CD8-positive, alpha-beta memory T cell (primary cell): ENCODE measurements around the gene TMEM169. TPM values are rescaled to one million over a fixed set of nuclear protein-coding genes. Genes with fewer than 3 reads are reported as not detected.

Experiments
- CTCF ChIA-PET: fragments of 350-600 bp; sonication (Branson Sonifier 250); formaldehyde crosslinking; loops from one replicate; lab custom pipeline; 2021; ENCODE audit warnings: antibody characterized with exemption; lab: Charles Lee
- POLR2A ChIA-PET: fragments of 350-600 bp; sonication (Branson Sonifier 250); formaldehyde crosslinking; loops from one replicate; lab custom pipeline; 2021; ENCODE audit warnings: antibody characterized with exemption; lab: Charles Lee
- DNase-seq, 5 donors: peaks; one replicate each; pipeline versions ENCODE4 v3.0.0 to v3.0.0-alpha.2; 2020 to 2022; ENCODE audit warnings: mixed read lengths in 1 of 5
- H3K27ac ChIP-seq: one replicate; pipeline ENCODE4 v1.7.0; 2013; ENCODE audit warnings: low read depth, mild to moderate bottlenecking, low read length, moderate library complexity
- H3K27me3 ChIP-seq: 2 replicates; pipeline ENCODE4 v1.7.0; 2013; ENCODE audit warnings: low read length, mild to moderate bottlenecking; ENCODE audit not compliant: insufficient read depth, poor library complexity, severe bottlenecking
- H3K36me3 ChIP-seq: 2 replicates; pipeline ENCODE4 v1.7.0; 2013; ENCODE audit warnings: mild to moderate bottlenecking, low read length, moderate library complexity; ENCODE audit not compliant: insufficient read depth
- H3K4me1 ChIP-seq: 2 replicates; pipeline ENCODE4 v1.7.0; 2013; ENCODE audit warnings: mild to moderate bottlenecking, low read length, moderate library complexity; ENCODE audit not compliant: insufficient read depth
- H3K4me3 ChIP-seq: 2 replicates; pipeline ENCODE4 v1.7.0; 2013; ENCODE audit warnings: mild to moderate bottlenecking, low read length
- H3K9me3 ChIP-seq: 2 replicates; pipeline ENCODE4 v1.7.0; 2013; ENCODE audit warnings: mild to moderate bottlenecking, low read length
- H3K27ac Mint-ChIP-seq, 8 donors: one replicate each; pipeline ENCODE4 v1.8.0; 2020 to 2021; ENCODE audit warnings: mixed read lengths in 8 of 8, mild to moderate bottlenecking in 6 of 8, inconsistent platforms in 3 of 8, moderate library complexity in 3 of 8
- H3K27me3 Mint-ChIP-seq, 2 donors: one replicate each; pipeline ENCODE4 v1.8.0; 2020 to 2021; ENCODE audit warnings: mixed read lengths in 2 of 2, mild to moderate bottlenecking in 1 of 2, moderate library complexity in 1 of 2
- H3K36me3 Mint-ChIP-seq, 3 donors: one replicate each; pipeline ENCODE4 v1.8.0; 2020 to 2021; ENCODE audit warnings: mixed read lengths in 3 of 3, inconsistent platforms in 1 of 3, mild to moderate bottlenecking in 1 of 3
- H3K4me1 Mint-ChIP-seq, 3 donors: one replicate each; pipeline ENCODE4 v1.8.0; 2020 to 2021; ENCODE audit warnings: mixed read lengths in 3 of 3, inconsistent platforms in 1 of 3, mild to moderate bottlenecking in 1 of 3
- H3K4me3 Mint-ChIP-seq, 7 donors: one replicate each; pipeline ENCODE4 v1.8.0; 2020 to 2021; ENCODE audit warnings: mixed read lengths in 7 of 7, mild to moderate bottlenecking in 6 of 7, moderate library complexity in 4 of 7, inconsistent platforms in 2 of 7
- H3K9me3 Mint-ChIP-seq, 5 donors: one replicate each; pipeline ENCODE4 v1.8.0; 2020 to 2022; ENCODE audit warnings: mixed read lengths in 5 of 5, mild to moderate bottlenecking in 3 of 5, moderate library complexity in 2 of 5, inconsistent platforms in 1 of 5
- polyA plus RNA-seq: library from polyadenylated mRNA; unstranded; fragments of 300-500 nt; fragmentation: Illumina TruSeq; gene quantifications from one replicate; pipeline ENCODE4 v1.2.3, GENCODE V29; 2021
- total RNA-seq, 2 experiments: library from RNA; stranded (reverse); gene quantifications; one replicate each; pipeline ENCODE4 v1.2.3, GENCODE V29; 2021

Gene TMEM169
- total and polyA plus RNA-seq, 3 experiments from 2014 or later, result 0.63 to 1.1 (median 0.73) TPM

DNA sequence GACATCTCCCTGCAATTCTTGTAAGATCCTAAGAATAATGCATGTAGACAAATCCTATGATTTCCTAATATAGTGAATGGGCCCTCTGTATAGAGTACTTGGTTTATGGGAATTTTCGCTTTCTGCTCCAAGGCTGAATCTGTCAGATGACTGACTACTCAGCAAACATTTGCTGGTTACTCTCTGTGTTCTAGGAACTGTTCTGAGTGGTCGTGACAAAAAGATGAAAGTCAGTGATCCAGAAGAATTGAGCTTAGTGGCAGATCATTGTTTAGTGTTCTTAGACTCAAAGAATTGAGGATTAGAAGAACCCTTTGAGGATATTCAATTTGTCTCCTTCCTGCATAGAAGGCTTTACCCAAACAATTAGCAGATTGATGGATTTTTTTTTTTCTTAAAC lies 37.4 kb downstream of the TMEM169 start:
- H3K4me1 Mint-ChIP-seq, result peaks cover 63 to 80% (median 74%) of the 10 kb centered on the region in 3 donors
- DNase-seq, result no peak
- ChIA-PET POLR2A (no interaction called here), CTCF (interaction anchor here (1.1 to 1.5 kb wide), 2 partner anchors 37 to 84 kb away, joined by 3 read pairs; partner anchors contain the start of genes PECR and TMEM169)
- Histone ChIP-seq H3K9me3 (no peaks in the 10 kb centered on the region), H3K27me3 (no peaks in the 10 kb centered on the region), H3K27ac (no peak overlapping the region), H3K4me3 (no peak overlapping the region), H3K4me1 (peaks cover 74% of the 10 kb centered on the region), H3K36me3 (peaks cover 68% of the 10 kb centered on the region)
- peaks cover 0 to 1% of the 10 kb centered on the region in 2 donors for H3K27me3 Mint-ChIP-seq
- peaks cover 11 to 92% (median 37%) of the 10 kb centered on the region in 3 donors for H3K36me3 Mint-ChIP-seq
- peaks cover 0 to 2% (median 0%) of the 10 kb centered on the region in 5 donors for H3K9me3 Mint-ChIP-seq
- peak overlapping the region in 5 of 8 donors; percentile 1 to 76 (median 51) for H3K27ac Mint-ChIP-seq
- no peak overlapping the region for H3K4me3 Mint-ChIP-seq

DNA sequence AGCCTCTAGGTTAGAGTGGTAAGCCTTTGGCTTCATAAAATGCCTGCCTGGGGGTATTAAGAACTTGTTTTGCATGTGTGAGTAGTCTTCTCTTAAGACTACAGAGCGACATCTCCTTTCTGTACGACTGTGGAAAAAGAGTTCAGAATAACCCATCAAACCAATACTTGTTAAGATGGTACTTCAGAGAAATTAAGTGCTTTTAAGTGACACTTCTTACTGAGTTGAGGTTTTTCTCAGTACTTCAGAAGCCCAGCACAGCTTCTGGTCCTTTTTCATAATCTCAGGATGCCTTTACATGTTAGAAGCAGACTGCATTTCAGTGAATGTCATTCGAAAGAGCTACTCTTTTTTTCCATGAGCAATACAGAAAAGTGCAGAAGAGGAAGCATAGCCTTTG lies 38.3 kb downstream of the TMEM169 start:
- H3K27ac ChIP-seq, result no peak overlapping the region
- Mint-ChIP-seq H3K4me1 (peaks cover 60 to 79% (median 71%) of the 10 kb centered on the region in 3 donors), H3K36me3 (peaks cover 6 to 92% (median 38%) of the 10 kb centered on the region in 3 donors), H3K9me3 (no peaks in the 10 kb centered on the region), H3K27me3 (no peaks in the 10 kb centered on the region), H3K4me3 (no peak overlapping the region), H3K27ac (peak overlapping the region in 4 of 8 donors; percentile 5 to 64 (median 56))
- H3K4me3 ChIP-seq, result no peak overlapping the region
- peaks cover 69% of the 10 kb centered on the region for H3K4me1 ChIP-seq
- H3K27me3 ChIP-seq, result no peaks in the 10 kb centered on the region
- no peaks in the 10 kb centered on the region for H3K9me3 ChIP-seq
- CTCF ChIA-PET, result interaction anchor here (1.1 to 1.7 kb wide), 3 partner anchors 38 to 97 kb away, joined by 3 to 4 read pairs (median 3); partner anchors contain the start of genes PECR and TMEM169
- H3K36me3 ChIP-seq, result peaks cover 69% of the 10 kb centered on the region
- POLR2A ChIA-PET, result no interaction called here
- peak in 1 of 5 donors; percentile 51 for DNase-seq

DNA sequence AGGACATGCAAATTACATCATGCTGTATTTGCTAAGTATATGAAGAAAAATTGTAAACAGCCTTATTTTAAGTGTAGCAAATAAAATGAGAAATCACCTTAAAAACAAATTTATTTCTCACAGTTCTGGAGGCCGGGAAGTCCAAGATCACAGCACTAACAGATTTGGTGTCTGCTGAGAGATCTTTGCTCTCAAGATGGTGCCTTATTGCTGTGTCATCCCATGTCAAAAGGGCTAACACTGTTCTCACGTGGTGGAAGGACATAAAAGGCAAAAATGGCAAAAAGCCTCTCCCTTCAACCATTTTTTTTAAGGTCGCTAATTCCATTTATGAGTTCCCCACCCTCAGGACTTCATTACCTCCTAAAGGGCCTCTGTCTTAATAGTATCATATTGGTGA lies 39.5 kb downstream of the TMEM169 start:
- H3K4me3 Mint-ChIP-seq, result no peak overlapping the region
- H3K27me3 Mint-ChIP-seq, result no peaks in the 10 kb centered on the region
- H3K4me1 Mint-ChIP-seq, result peaks cover 56 to 77% (median 69%) of the 10 kb centered on the region in 3 donors
- peaks cover 56% of the 10 kb centered on the region for H3K4me1 ChIP-seq
- H3K36me3 ChIP-seq, result peaks cover 76% of the 10 kb centered on the region
- no peaks in the 10 kb centered on the region for H3K9me3 ChIP-seq
- no peaks in the 10 kb centered on the region for H3K27me3 ChIP-seq
- ChIA-PET CTCF (interaction anchor here (1.4 to 1.7 kb wide), 2 partner anchors 11 to 98 kb away, joined by 3 to 4 read pairs; no protein-coding TSS in a partner anchor), POLR2A (interaction anchor here (0.5 kb wide), 1 partner anchor 10 kb away, joined by 3 read pairs; no protein-coding TSS in a partner anchor)
- H3K27ac ChIP-seq, result no peak overlapping the region
- no peaks in the 10 kb centered on the region for H3K9me3 Mint-ChIP-seq
- no peak overlapping the region for H3K4me3 ChIP-seq
- peak overlapping the region in 2 of 8 donors; percentile 14 to 40 for H3K27ac Mint-ChIP-seq
- H3K36me3 Mint-ChIP-seq, result peaks cover 6 to 98% (median 39%) of the 10 kb centered on the region in 3 donors
- DNase-seq, result no peak

DNA sequence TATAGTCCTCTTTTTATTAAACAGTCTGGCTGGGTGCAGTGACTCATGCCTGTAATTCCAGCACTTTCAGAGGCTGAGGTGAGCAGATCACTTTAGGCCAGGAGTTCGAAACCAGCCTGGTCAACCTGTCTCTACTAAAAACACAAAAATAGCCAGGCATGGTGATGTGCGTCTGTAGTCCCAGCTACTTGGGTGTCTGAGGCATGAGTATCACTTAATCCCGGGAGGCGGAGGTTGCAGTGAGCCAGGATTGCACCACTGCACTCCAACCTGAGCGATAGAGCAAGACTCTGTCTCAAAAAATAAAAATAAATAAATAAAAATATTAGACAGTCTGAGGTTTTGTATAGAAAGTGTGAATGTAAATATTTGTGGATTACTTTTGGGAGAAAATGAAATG lies 45.2 kb downstream of the TMEM169 start:
- Histone ChIP-seq H3K36me3 (peaks cover 66% of the 10 kb centered on the region), H3K9me3 (no peaks in the 10 kb centered on the region), H3K4me3 (no peak overlapping the region), H3K27ac (no peak overlapping the region), H3K4me1 (peaks cover 23% of the 10 kb centered on the region), H3K27me3 (no peaks in the 10 kb centered on the region)
- peak overlapping the region in 4 of 8 donors; percentile 62 to 85 (median 78) for H3K27ac Mint-ChIP-seq
- H3K4me3 Mint-ChIP-seq, result no peak overlapping the region
- DNase-seq, result no peak
- CTCF ChIA-PET, result interaction anchor here (1.4 kb wide), 1 partner anchor 93 kb away, joined by 3 read pairs; no protein-coding TSS in a partner anchor
- peaks cover 50 to 76% (median 63%) of the 10 kb centered on the region in 3 donors for H3K4me1 Mint-ChIP-seq
- POLR2A ChIA-PET, result no interaction called here
- H3K27me3 Mint-ChIP-seq, result no peaks in the 10 kb centered on the region
- H3K9me3 Mint-ChIP-seq, result no peaks in the 10 kb centered on the region
- H3K36me3 Mint-ChIP-seq, result peaks cover under 1 to 92% (median 23%) of the 10 kb centered on the region in 3 donors

DNA sequence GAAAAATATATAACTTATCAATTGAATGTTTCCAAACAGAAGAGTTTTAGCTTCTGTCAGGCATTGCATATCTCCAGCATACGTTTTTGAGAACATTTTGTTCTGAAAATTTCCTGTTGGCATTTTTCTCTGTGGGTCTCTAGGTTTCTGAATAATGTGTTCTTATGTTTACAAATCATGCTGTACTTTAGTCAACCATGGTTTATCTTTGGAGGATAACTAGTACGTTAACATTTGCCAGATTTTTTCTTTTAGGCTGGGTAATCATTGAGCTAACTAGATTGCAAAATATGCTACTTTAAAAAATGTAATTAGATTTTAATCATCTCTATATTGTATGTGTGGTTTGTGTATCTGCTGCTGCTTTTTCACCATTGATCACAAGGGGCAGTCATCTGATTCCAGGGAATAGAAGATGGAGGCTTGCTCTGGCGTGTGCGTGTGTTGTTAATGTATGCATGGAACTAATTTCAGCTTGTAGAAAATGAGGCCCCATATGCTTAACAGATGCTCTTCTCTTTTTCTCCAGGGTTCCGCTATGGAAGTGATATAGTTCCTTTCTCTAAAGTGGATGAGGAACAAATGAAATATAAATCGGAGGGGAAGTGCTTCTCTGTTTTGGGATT lies 48.7 kb downstream of the TMEM169 start:
- Mint-ChIP-seq H3K4me1 (peaks cover 46 to 82% (median 69%) of the 10 kb centered on the region in 3 donors), H3K27ac (peak overlapping the region in 4 of 8 donors; percentile 17 to 50 (median 34)), H3K27me3 (no peaks in the 10 kb centered on the region), H3K36me3 (peaks cover 17 to 91% (median 44%) of the 10 kb centered on the region in 3 donors), H3K4me3 (no peak overlapping the region), H3K9me3 (no peaks in the 10 kb centered on the region)
- CTCF ChIA-PET, result interaction anchor here (1.0 to 2.1 kb wide), 2 partner anchors 13 to 98 kb away, joined by 3 to 5 read pairs; no protein-coding TSS in a partner anchor
- no peak for DNase-seq
- no peak overlapping the region for H3K27ac ChIP-seq
- POLR2A ChIA-PET, result no interaction called here
- H3K36me3 ChIP-seq, result peaks cover 71% of the 10 kb centered on the region
- no peaks in the 10 kb centered on the region for H3K27me3 ChIP-seq
- peaks cover 28% of the 10 kb centered on the region for H3K4me1 ChIP-seq
- no peak overlapping the region for H3K4me3 ChIP-seq
- no peaks in the 10 kb centered on the region for H3K9me3 ChIP-seq

DNA sequence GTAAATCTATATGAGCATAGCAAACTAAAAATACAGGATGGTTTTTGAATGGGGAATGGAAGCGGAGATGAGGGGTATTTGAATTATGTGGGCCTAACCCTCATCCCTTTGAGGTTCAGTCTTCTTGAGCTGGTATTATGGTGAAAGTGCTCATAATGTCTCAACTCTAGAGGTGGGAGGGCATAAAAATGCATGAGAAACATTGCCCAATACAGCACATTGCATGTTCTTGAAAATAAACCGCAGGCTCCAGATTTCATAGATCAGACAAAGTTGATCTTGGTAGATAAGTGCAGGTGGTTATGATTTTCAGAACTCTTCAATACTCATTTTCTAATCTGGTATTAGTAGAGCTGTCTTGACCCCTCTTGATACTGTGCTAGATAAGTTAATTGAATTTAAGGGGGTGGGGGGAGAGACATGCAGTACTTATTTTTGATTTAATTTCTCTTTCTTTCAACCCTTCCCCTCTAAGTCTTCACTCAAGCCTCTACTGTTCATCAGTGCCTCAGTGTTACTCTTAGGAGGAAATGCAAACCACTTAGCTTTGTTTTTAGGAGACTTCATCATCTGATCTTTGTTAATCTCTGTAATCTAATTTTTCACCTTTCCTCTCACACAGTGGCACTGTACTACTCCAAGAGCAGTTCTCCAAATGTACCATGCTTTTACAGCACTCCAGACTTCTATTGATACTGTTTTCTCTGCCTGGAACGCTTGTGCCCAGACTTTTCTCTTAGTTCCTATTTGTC lies 49.6 kb downstream of the TMEM169 start:
- H3K4me1 ChIP-seq, result peaks cover 28% of the 10 kb centered on the region
- no peak overlapping the region for H3K27ac ChIP-seq
- H3K36me3 ChIP-seq, result peaks cover 69% of the 10 kb centered on the region
- Mint-ChIP-seq H3K9me3 (no peaks in the 10 kb centered on the region), H3K27ac (peak overlapping the region in 3 of 8 donors; percentile 18 to 77 (median 23)), H3K36me3 (peaks cover 21 to 90% (median 46%) of the 10 kb centered on the region in 3 donors), H3K4me3 (no peak overlapping the region), H3K4me1 (peaks cover 44 to 74% (median 63%) of the 10 kb centered on the region in 3 donors), H3K27me3 (no peaks in the 10 kb centered on the region)
- H3K27me3 ChIP-seq, result no peaks in the 10 kb centered on the region
- ChIA-PET POLR2A (interaction anchor here (0.6 kb wide), 1 partner anchor 10 kb away, joined by 3 read pairs; no protein-coding TSS in a partner anchor), CTCF (interaction anchor here (0.9 to 2.1 kb wide), 3 partner anchors 12 to 99 kb away, joined by 3 to 5 read pairs (median 3); no protein-coding TSS in a partner anchor)
- no peak overlapping the region for H3K4me3 ChIP-seq
- no peak for DNase-seq
- no peaks in the 10 kb centered on the region for H3K9me3 ChIP-seq

DNA sequence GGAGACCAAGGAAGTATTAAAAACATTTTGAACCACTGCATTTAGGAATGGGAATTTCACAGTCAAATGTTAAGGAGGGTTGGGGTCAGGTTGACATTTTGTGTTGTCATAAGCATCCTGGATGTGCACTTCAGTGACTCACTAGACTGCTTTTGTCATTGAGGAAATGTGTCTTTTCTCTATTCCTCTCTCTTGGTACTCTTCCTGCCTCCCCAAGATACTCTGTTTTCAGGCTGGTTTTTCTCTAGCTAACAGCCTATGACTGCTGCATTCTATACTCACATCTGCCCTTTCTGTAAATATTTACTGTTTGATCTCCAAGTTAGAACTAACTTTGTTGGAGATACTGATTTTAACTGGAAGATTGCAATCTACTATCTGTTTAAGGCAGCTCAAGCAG lies 50.9 kb downstream of the TMEM169 start:
- H3K9me3 Mint-ChIP-seq, result no peaks in the 10 kb centered on the region
- peak overlapping the region in 3 of 8 donors; percentile 9 to 69 (median 61) for H3K27ac Mint-ChIP-seq
- CTCF ChIA-PET, result no interaction called here
- H3K4me3 Mint-ChIP-seq, result no peak overlapping the region
- Histone ChIP-seq H3K4me3 (no peak overlapping the region), H3K4me1 (peaks cover 25% of the 10 kb centered on the region), H3K27me3 (no peaks in the 10 kb centered on the region), H3K27ac (no peak overlapping the region), H3K36me3 (peaks cover 77% of the 10 kb centered on the region), H3K9me3 (no peaks in the 10 kb centered on the region)
- POLR2A ChIA-PET, result no interaction called here
- no peak for DNase-seq
- peaks cover 24 to 92% (median 49%) of the 10 kb centered on the region in 3 donors for H3K36me3 Mint-ChIP-seq
- H3K27me3 Mint-ChIP-seq, result no peaks in the 10 kb centered on the region
- H3K4me1 Mint-ChIP-seq, result peaks cover 40 to 72% (median 56%) of the 10 kb centered on the region in 3 donors
